NCI-H2196 (cell line): ENCODE results near the gene SETD7.

Source experiments
- DNase-seq: peaks from one replicate; lab custom pipeline; 2025; ENCODE audit not compliant: unreplicated experiment; lab: John Stamatoyannopoulos, UW

SETD7 gene

GRCh38 chr4:139552517-139553307 lies 3.3 kb downstream of the SETD7 start:
- no peak for DNase-seq

- DNase-seq = no peak
Measured at GRCh38 chr4:139550724-139551429, 5.1 kb downstream of the SETD7 start.

GRCh38 chr4:139547979-139548378 lies 8.0 kb downstream of the SETD7 start:
- no peak for DNase-seq

GRCh38 chr4:139540632-139541031 lies 15.4 kb downstream of the SETD7 start:
- no peak for DNase-seq

GRCh38 chr4:139540161-139540560 lies 15.9 kb downstream of the SETD7 start:
- no peak for DNase-seq

- DNase-seq = no peak
Measured at GRCh38 chr4:139537292-139537691, 18.7 kb downstream of the SETD7 start.

- DNase-seq = no peak
Measured at GRCh38 chr4:139535871-139536234, 20.2 kb downstream of the SETD7 start.

- no peak for DNase-seq
Measured at GRCh38 chr4:139535228-139535870, 20.7 kb downstream of the SETD7 start.

GRCh38 chr4:139534287-139534950 lies 21.6 kb downstream of the SETD7 start:
- DNase-seq = no peak

- no peak for DNase-seq
Measured at GRCh38 chr4:139533511-139533910, 22.5 kb downstream of the SETD7 start.

- DNase-seq = peak; percentile 19
Measured at GRCh38 chr4:139532947-139533346, 23.1 kb downstream of the SETD7 start.

GRCh38 chr4:139530833-139531427 lies 25.1 kb downstream of the SETD7 start:
- DNase-seq = peak; percentile 47

GRCh38 chr4:139528377-139529005 lies 27.5 kb downstream of the SETD7 start:
- DNase-seq = no peak

GRCh38 chr4:139526928-139527327 lies 29.1 kb downstream of the SETD7 start:
- DNase-seq = no peak

- DNase-seq = no peak
Measured at GRCh38 chr4:139525414-139525813, 30.6 kb downstream of the SETD7 start.

- no peak for DNase-seq
Measured at GRCh38 chr4:139524062-139524631, 31.9 kb downstream of the SETD7 start.

GRCh38 chr4:139523076-139523475 lies 32.9 kb downstream of the SETD7 start:
- peak; percentile 10 for DNase-seq

GRCh38 chr4:139522457-139522856 lies 33.6 kb downstream of the SETD7 start:
- DNase-seq = no peak

GRCh38 chr4:139521754-139522401 lies 34.1 kb downstream of the SETD7 start:
- no peak for DNase-seq

GRCh38 chr4:139515531-139515958 lies 40.5 kb downstream of the SETD7 start:
- no peak for DNase-seq
